ENCODE measurements around the gene ZNF764.
"Not testable (repeated sequence)": the region's sequence is repeated elsewhere in the genome, so short reads cannot be mapped to it uniquely, and the experiment has no call there.

The ZNF764 gene

DNA sequence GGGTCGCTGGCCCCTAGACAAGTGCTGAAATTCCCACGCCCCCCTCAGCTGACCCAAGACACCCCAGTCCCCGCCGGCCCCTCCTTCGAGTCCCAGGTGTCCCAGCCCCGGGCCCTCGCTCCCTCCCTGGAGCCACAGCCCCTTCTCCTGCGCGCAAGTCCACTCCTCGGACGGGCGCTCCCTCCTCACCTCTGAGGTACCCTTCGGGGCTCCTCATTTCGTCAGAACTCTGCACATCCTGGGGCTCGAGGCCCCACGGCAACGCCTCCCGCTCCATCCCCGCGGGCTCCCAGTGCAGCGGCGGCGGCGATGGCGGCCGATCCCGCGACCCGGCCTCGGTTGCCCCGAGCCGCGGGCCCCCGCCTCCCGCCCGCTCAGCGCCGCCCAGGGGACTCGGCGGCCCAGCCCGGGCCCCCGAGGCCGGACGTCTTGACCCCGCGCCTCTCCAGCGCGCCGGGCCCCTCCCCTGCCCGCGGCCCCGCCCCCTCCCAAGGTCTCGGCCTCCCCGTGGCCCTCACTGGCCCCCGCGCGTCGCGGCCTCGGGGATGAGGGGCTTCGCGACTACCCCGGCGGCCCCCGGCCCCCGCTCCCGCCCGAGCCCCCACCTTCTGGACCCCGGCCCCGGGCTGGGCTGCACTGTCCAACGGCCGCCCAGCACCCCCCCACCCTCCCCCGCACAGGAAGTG, 31.9 kb downstream of the ZNF764 start, which contains the start of gene ZNF768:
Gene ZNF768, minus strand, starts transcription at position 430 of the 686 bp plus-strand sequence. Its CDS starts 153 bp downstream, at position 277.
- peak; percentile 3 to 6 for ATAC-seq

DNA sequence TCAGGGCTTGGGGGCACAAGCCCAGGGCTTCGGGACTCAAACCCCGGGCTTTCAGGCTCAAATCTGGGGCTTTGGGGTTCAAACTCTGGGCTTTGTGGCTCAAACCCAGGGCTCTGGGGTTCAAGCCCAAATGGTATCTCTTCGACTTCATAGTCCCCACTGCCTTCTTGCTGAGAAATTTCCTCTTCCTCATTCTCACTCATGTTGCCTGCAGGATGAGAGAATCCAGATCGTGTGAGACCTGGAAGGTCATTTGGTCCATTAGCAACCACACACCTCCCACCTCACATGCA, 32.4 kb downstream of the ZNF764 start:
- no peak for ATAC-seq

DNA sequence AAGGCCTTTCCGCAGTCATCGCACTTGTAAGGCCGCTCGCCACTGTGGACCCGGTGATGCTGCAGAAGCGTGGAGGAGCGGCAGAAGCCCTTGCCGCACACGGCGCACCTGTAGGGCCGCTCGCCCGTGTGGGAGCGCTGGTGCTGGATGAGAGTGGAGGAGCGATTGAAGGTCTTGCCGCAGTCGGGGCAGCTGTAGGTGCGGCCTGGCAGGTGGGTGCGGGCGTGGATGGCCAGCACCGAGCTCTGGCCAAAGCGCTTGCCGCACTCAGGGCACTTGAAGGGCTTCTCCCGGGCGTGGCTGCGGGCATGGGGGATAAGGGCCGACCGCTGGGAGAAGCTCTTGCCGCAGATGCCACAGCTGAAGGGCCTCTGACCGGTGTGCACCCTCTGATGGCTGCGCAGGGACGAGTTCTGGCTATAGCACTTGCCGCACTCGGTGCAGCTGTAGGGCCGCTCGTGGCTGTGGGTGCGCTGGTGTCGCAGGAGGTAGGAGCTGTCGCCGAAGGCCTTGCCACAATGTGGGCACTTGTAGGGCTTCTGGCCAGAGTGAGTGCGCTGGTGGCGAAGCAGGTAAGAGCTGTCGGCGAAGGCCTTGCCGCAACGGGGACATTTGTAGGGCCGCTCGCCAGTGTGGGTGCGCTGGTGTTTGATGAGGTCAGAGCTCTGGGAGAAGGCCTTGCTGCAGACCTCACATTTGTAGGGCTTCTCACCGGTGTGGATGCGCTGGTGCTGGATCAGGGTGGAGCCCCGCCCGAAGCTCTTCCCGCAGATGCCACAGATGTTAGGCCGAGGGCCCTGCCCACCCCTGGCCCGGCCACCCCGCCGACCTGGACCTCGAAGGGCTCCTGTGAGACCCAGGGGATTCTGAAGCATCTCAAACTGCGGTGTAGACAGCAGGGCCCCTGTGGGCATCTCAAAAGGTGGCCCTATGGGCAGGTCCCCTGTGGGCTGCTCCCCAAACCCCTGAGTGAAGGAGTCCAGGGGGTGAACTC, 33.3 kb downstream of the ZNF764 start:
- ATAC-seq: no peak

GRCh38 chr16:30523768-30524574, 34.2 kb downstream of the ZNF764 start:
- no peak for ATAC-seq

GRCh38 chr16:30522702-30523463, 35.3 kb downstream of the ZNF764 start:
- not testable (repeated sequence) for ATAC-seq

- ATAC-seq: no peak
These were observed 36.1 kb downstream of the ZNF764 start for GRCh38 chr16:30521873-30522641.

- ATAC-seq: no peak
These were observed 36.7 kb downstream of the ZNF764 start for GRCh38 chr16:30521476-30521872.

DNA sequence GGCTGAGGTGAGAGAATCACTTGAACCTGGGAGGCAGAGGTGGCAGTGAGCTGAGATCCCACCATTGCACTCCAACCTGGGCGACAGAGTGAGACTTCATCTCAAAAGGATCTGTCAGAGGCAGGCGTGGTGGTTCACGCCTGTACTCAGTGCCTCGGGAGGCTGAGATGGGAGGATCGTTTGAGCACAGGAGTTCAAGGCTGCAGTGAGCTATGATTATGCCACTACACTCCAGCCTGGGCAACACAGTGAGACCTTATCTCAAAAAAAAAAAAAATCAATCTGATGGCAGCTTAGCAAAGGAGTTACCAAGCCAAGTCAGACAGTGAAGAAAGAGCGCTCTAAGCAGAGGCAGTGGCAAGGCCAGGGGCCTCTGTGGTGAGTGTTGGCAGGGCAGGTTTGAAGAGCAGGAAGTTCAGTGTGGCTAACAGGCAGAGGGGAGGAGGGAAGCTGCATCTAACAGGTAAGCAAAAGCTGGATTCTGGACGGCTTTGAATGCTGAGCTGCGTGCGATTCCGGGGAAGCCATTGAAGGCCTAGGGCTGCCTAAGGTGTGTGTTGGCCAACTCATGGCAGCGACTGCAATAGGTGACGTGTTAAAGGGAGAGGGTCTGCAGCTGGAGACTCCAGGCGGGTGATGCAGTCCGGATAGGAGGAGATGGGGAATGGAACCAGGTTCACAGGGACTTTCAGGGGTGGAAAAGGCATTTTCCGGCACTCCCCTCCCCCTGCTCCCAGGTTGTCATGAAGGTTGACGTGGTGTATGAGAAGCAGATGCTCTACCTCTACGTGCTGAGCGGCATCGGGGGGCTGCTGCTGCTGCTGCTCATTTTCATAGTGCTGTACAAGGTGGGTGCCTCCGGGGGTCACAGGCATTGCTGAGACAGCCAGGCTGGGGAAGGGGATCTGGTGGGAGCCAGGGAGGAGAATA, 38.8 kb downstream of the ZNF764 start:
- ATAC-seq: no peak

DNA sequence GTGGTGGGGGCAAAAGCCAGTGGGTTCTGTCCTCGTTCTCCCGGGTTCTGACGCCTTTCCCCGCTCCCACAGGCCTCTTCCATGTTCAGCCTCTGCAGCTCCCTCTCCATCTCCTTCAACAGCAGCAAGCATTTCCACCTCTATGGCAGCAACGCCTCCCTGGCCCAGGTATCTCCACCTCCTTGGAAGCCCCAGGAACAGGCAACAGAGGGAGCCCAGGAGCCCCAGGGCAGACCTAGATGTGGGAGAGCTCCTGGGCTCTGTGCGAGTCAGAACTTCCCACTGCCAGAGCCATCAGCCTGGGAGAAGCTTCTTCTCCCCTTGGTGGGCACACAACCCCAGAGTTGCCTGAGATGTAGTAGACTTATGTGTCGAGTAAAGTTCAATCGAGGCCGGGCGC, 39.6 kb downstream of the ZNF764 start:
- ATAC-seq: no peak

DNA sequence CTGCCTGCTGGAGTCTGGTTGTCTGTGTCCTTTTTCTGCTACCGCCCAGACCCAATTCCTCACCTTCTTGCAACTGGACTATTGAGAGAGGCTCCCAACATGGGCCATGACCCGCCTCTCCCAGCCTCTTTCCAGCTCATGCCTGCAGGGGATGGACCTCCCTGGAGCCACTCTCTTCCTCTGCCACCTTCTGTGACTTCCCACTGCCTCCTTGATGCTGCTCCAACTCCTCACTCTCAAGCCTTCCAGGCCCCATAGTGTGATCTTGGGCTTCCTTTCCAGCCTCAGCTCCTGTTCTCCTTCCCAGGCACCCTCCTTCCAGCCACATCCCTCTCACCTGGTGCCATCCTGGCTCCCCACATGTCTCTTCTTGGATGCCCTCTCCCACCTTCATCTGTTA, 42.9 kb downstream of the ZNF764 start:
- ATAC-seq: no peak

DNA sequence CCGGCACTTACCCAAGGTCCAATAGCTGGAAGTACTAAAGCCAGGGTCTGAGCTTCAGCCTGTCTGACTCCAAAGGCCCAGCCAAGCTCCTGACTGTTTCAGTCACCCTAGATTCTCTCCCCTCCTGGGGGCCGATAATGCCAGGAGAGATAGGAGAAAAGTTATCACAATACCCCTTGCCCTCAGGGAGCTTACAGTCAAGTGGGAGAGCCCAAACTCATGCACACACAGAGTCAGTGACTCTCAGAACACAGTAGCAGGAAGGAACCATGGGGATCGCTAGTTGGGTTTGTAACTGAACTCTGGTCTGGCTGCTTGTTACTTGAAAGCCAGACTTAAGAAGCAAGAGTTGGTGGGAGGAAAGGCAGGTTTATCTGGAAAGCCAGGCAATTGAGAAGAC, 46.7 kb downstream of the ZNF764 start:
- no peak for ATAC-seq

DNA sequence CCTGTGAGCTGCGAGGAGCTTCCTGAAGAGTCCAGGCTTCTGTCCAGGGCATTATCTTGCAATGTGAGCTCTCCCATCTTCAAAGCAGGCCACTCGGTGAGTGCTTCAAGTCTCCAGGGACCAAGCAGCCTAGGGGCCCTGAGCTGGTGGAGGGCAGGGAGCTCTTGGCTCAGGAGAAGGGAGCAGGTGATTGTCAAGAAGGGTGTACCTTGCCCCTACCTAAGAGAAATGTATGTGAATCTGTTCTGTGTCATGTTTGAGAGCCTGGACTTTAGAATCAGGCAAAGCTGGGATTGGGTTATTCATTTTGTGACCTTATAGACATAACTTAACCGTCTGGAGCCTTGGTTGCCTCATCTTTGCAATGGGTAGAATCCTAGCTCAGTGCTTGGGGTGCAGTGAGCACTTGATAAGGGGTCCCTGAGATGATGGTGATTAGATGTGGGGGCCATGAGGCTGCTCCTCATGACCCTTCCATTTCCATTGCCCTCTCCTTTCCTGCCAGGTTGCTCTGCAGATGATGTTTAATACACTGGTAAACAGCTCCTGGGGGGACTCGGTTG, 47.7 kb downstream of the ZNF764 start:
- no peak for ATAC-seq

DNA sequence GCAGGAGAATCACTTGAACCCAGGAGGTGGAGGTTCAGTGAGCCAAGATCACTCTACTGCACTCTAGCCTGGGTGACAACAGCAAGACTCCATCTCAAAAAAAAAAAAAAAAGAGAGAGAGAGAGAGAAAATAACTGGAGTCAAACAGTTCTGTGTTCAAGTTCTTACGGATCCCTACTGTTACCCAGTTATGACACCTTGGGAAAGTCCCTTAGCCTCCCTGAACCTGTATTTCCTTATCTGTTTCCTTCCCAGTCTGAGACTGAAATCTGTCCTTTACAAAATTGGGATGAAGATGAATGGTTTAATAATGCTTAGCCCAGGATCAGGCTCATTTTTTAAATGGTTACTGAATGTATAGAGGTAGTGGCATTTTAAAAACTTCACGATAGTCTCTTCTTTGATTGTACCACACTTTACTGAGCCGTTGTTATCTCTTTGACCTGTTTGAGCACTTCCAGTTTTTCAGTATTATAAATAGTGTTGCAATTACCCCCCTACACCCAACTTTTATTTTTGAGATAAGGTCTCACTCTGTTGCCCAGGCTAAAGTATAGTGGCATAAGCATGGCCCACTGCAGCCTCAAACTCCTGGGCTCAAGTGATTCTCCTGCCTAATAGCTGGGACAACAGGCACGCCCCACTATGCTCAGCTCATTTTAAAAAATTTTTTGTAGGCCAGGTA, 49.0 kb downstream of the ZNF764 start:
- ATAC-seq: no peak

Measured in activated CD4-positive, CD25-positive, alpha-beta regulatory T cell treated with anti-CD3 and anti-CD28 coated beads, Interleukin-2, amount 50 U/mL, for 24 hours (primary cell).